Head of caudate nucleus (tissue), 42 donors: Measurements from ENCODE around the gene TFIP11.

Source experiments
- DNase-seq, 42 donors: peaks; one replicate each; pipeline versions ENCODE4 v3.0.0 to v3.0.0-alpha.2; 2020 to 2021; ENCODE audit warnings: mixed read lengths in 7 of 42
- intact Hi-C: fragments of 100-400 bp; cut with DNase I; formaldehyde crosslinking; loops from one replicate; pipeline ENCODE4 v1.15.0; 2022

Gene TFIP11

GRCh38 chr22:26462641-26463040 is 49.6 kb downstream of the TFIP11 start:
- DNase-seq = peak in 3 of 42 donors; percentile 16 to 30 (median 25)
- intact Hi-C loops = loop anchor here (5.0 kb wide), 1 partner anchor 65 kb away; no protein-coding TSS in a partner anchor

GRCh38 chr22:26462051-26462450 is 50.2 kb downstream of the TFIP11 start:
- intact Hi-C loops = loop anchor here (5.0 kb wide), 1 partner anchor 65 kb away; no protein-coding TSS in a partner anchor
- DNase-seq = peak in 3 of 42 donors; percentile 5 to 24 (median 11)

GRCh38 chr22:26461188-26461810 is 51.0 kb downstream of the TFIP11 start:
- intact Hi-C loops = loop anchor here (5.0 kb wide), 1 partner anchor 64 kb away; no protein-coding TSS in a partner anchor
- DNase-seq = peak; percentile 44 to 88 (median 74)

GRCh38 chr22:26460202-26460601 is 52.1 kb downstream of the TFIP11 start:
- intact Hi-C loops = loop anchor here (5.0 kb wide), 1 partner anchor 63 kb away; no protein-coding TSS in a partner anchor
- peak in 2 of 42 donors; percentile 8 to 16 for DNase-seq

GRCh38 chr22:26457661-26458272 is 54.5 kb downstream of the TFIP11 start:
- intact Hi-C loops = no loop called here

GRCh38 chr22:26453812-26454500 is 58.3 kb downstream of the TFIP11 start:
- peak in 2 of 42 donors; percentile 33 to 34 for DNase-seq
- intact Hi-C loops = no loop called here

More at GRCh38 chr22:26457661-26458272, 54.5 kb downstream of the TFIP11 start:
- DNase-seq = peak in 2 of 42 donors; percentile 13 to 26

GRCh38 chr22:26453216-26453615 is 59.1 kb downstream of the TFIP11 start:
- DNase-seq = peak in 8 of 42 donors; percentile 34 to 49 (median 42)
- intact Hi-C loops = no loop called here

GRCh38 chr22:26452236-26453016 is 59.8 kb downstream of the TFIP11 start:
- intact Hi-C loops = no loop called here
- DNase-seq = peak in 34 of 42 donors; percentile 33 to 86 (median 66)

GRCh38 chr22:26450453-26451185 is 61.7 kb downstream of the TFIP11 start:
- intact Hi-C loops = no loop called here
- peak in 12 of 42 donors; percentile 42 to 74 (median 55) for DNase-seq

GRCh38 chr22:26448941-26449340 is 63.3 kb downstream of the TFIP11 start:
- intact Hi-C loops = no loop called here
- peak in 1 of 42 donors; percentile 35 for DNase-seq

- peak in 2 of 42 donors; percentile 4 to 35 for DNase-seq
- intact Hi-C loops = no loop called here
Observed at GRCh38 chr22:26448334-26448733, 63.9 kb downstream of the TFIP11 start.

GRCh38 chr22:26447584-26448329 is 64.5 kb downstream of the TFIP11 start:
- intact Hi-C loops = no loop called here
- DNase-seq = peak in 4 of 42 donors; percentile 3 to 59 (median 46)

- intact Hi-C loops = no loop called here
- peak in 3 of 42 donors; percentile 0 to 31 (median 30) for DNase-seq
Observed at GRCh38 chr22:26446808-26447515, 65.3 kb downstream of the TFIP11 start.

GRCh38 chr22:26445577-26446275 is 66.5 kb downstream of the TFIP11 start:
- intact Hi-C loops = no loop called here
- DNase-seq = peak in 4 of 42 donors; percentile 3 to 39 (median 26)

GRCh38 chr22:26444777-26445176 is 67.5 kb downstream of the TFIP11 start:
- intact Hi-C loops = no loop called here
- DNase-seq = peak in 4 of 42 donors; percentile 1 to 34 (median 33)
